ENCODE data around the gene ZNF787.
"Not testable (repeated sequence)": the region's sequence is repeated elsewhere in the genome, so short reads cannot be mapped to it uniquely, and the experiment has no call there.

ZNF787 gene

GRCh38 chr19:56106397-56106849 lies 14.7 kb downstream of the ZNF787 start:
- DNase-seq (ENCODE audit: low read depth in 2 of 2, low spot score in 1 of 2): no peak

GRCh38 chr19:56105831-56106396 lies 15.2 kb downstream of the ZNF787 start:
- DNase-seq (ENCODE audit: low read depth in 2 of 2, low spot score in 1 of 2): not testable (repeated sequence)

GRCh38 chr19:56105090-56105701 lies 15.9 kb downstream of the ZNF787 start:
- DNase-seq (ENCODE audit: low read depth in 2 of 2, low spot score in 1 of 2): peak in 1 of 2 donors; percentile 29

- no peak for DNase-seq (ENCODE audit: low read depth in 2 of 2, low spot score in 1 of 2)
Observed at GRCh38 chr19:56104423-56104822, 16.7 kb downstream of the ZNF787 start.

- no peak for DNase-seq (ENCODE audit: low read depth in 2 of 2, low spot score in 1 of 2)
Observed at GRCh38 chr19:56103027-56103614, 18.0 kb downstream of the ZNF787 start.

GRCh38 chr19:56101746-56102535 lies 19.2 kb downstream of the ZNF787 start:
- DNase-seq (ENCODE audit: low read depth in 2 of 2, low spot score in 1 of 2): no peak

GRCh38 chr19:56101095-56101494 lies 20.0 kb downstream of the ZNF787 start:
- no peak for DNase-seq (ENCODE audit: low read depth in 2 of 2, low spot score in 1 of 2)

GRCh38 chr19:56099638-56100539 lies 21.2 kb downstream of the ZNF787 start:
- no peak for DNase-seq (ENCODE audit: low read depth in 2 of 2, low spot score in 1 of 2)

- DNase-seq (ENCODE audit: low read depth in 2 of 2, low spot score in 1 of 2): no peak
Observed at GRCh38 chr19:56098731-56099568, 22.1 kb downstream of the ZNF787 start.

GRCh38 chr19:56098237-56098636 lies 22.9 kb downstream of the ZNF787 start:
- DNase-seq (ENCODE audit: low read depth in 2 of 2, low spot score in 1 of 2): not testable (repeated sequence)

GRCh38 chr19:56097776-56098175 lies 23.3 kb downstream of the ZNF787 start:
- DNase-seq (ENCODE audit: low read depth in 2 of 2, low spot score in 1 of 2): no peak

GRCh38 chr19:56097306-56097705 lies 23.8 kb downstream of the ZNF787 start:
- DNase-seq (ENCODE audit: low read depth in 2 of 2, low spot score in 1 of 2): no peak

- no peak for DNase-seq (ENCODE audit: low read depth in 2 of 2, low spot score in 1 of 2)
Observed at GRCh38 chr19:56096665-56097064, 24.4 kb downstream of the ZNF787 start.

- no peak for DNase-seq (ENCODE audit: low read depth in 2 of 2, low spot score in 1 of 2)
Observed at GRCh38 chr19:56094449-56094848, 26.6 kb downstream of the ZNF787 start.

- DNase-seq (ENCODE audit: low read depth in 2 of 2, low spot score in 1 of 2): no peak
Observed at GRCh38 chr19:56092685-56093631, 28.1 kb downstream of the ZNF787 start.

GRCh38 chr19:56091751-56092546 lies 29.1 kb downstream of the ZNF787 start:
- no peak for DNase-seq (ENCODE audit: low read depth in 2 of 2, low spot score in 1 of 2)

- no peak for DNase-seq (ENCODE audit: low read depth in 2 of 2, low spot score in 1 of 2)
Observed at GRCh38 chr19:56091066-56091490, 30.0 kb downstream of the ZNF787 start.

- DNase-seq (ENCODE audit: low read depth in 2 of 2, low spot score in 1 of 2): no peak
Observed at GRCh38 chr19:56089344-56089743, 31.8 kb downstream of the ZNF787 start.
